Activated CD4-positive, CD25-positive, alpha-beta regulatory T cell treated with anti-CD3 and anti-CD28 coated beads, Interleukin-2, amount 50 U/mL, for 72 hours (primary cell): ENCODE measurements around the gene CPSF2.
"Not testable (repeated sequence)": the region's sequence is repeated elsewhere in the genome, so short reads cannot be mapped to it uniquely, and the experiment has no call there.

Source experiments
- DNase-seq: peaks from one replicate; pipeline ENCODE4 v3.0.0; 2021

Gene CPSF2

DNA sequence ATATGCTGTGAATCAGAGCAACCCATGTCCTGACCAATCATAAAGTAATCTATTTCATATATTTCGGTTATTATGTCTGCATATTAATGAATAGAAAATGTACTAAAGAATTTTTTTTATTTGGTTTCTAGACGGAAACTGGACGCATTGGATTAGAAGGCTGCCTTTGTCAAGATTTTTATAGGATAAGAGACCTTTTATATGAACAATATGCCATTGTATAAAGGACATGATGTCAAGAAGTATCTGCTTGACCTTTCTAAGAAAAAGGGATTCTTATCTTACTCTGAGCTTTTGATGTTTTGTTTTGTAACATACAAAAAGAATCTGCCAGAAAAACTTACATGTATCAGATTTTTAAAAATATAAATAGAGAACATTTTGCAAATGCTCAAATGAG is 39.8 kb downstream of the CPSF2 start:
- DNase-seq, result no peak

- DNase-seq, result no peak
Observed at GRCh38 chr14:92164958-92165357, 43.2 kb downstream of the CPSF2 start.

DNA sequence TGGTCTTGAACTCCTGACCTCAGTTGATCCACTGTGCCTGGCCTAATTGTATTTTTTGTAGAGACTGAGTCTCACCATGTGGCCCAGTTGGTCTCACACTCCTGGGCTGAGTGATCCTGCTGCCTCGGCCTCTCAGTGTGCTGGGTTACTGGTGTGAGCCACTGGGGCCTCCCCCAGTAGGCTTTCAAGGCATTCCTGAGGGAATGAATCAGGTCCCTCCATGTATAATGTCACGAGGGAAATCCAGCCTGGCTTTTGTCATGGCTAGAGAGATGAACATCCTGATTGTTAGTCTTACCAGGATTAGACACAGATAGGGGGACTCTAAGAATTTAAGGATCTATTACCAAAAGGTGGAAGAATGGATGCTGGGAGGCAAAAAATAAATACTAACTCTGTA is 51.9 kb downstream of the CPSF2 start:
- no peak for DNase-seq

DNA sequence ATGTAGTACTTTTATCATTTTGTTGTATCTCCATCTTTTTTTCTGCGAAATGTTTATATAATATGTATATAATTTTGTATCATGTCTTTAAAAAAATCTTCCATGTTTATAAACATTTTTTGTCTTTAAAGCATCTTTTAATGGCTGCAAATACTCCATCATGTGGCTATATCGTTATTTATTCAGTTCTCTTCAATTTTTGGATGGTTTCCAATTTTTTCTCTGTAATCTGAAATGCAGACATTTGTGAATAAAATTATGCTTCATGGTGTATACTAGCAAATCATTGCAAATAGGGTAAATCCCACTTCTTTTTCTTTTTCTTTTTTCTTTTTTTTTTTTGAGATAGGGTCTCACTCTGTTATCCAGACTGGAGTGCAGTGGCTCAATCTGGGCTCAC is 54.0 kb downstream of the CPSF2 start:
- DNase-seq, result no peak

DNA sequence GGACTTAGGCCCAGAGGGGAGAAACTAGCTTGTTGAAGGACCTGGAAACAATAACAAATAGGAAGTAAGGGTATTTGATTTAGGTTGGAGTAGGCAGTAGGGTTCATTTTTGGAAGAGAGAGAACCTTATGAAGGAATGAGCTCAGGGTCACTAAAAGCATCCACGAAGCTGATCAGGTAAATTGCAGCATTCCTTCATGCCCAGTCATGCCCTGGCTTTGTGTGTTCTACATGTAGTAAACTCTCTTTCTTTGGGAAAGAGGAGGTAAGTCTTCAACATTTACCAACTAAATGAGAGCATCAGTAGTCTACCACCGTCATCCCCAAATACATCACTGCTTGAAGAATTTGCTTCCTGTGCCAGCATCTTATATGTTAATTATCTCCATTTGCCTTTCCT is 54.7 kb downstream of the CPSF2 start:
- DNase-seq, result no peak

DNA sequence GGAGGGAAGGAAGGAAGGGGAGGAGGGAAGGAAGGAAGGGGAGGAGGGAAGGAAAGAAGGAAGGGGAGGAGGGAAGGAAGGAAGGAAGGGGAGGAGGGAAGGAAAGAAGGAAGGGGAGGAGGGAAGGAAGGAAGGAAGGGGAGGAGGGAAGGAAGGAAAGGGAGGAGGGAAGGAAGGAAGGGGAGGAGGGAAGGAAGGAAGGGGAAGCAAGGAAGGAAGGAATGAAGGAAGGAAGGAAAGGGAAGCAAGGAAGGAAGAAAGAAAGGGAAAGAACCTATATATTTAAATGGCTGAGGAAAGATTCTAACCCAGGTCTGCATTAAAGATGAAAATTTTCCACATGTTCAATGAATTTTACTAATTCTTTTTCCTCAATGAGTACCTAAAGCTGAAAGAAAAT is 57.4 kb downstream of the CPSF2 start:
- not testable (repeated sequence) for DNase-seq

- DNase-seq, result no peak
Observed at GRCh38 chr14:92185559-92185958, 63.8 kb downstream of the CPSF2 start.

DNA sequence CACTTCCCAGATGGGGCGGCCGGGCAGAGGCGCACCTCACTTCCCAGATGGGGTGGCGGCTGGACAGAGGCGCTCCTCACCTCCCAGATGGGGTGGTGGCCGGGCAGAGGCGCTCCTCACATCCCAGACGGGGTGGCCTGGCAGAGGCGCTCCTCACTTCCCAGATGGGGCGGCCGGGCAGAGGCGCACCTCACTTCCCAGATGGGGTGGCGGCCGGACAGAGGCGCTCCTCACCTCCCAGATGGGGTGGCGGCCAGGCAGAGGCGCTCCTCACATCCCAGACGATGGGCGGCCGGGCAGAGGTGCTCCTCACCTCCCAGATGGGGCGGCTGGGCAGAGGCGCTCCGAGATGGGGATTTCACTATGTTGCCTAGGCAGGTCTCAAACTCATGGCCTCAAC is 65.8 kb downstream of the CPSF2 start:
- DNase-seq, result not testable (repeated sequence)

DNA sequence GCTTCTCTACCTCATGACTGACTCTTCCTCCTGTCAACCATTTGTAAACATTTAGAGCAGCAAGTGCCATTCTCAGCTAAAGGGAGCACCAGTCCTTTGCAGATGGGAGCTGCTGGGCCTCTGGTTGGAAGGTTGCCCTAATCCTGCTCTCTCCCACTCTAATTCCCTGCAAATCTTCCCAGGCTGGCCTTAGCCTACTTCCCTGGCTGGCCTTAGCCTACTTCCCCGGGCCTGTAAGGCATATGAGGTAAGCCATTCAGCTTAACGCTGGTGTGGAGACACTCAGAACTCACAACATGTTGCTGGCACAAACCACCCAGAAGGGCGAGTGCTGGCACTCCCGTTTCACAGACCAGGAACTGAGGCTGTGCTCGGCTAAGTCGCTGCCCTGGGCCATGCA is 69.0 kb downstream of the CPSF2 start:
- DNase-seq, result no peak

GRCh38 chr14:92198804-92199203 is 77.0 kb downstream of the CPSF2 start:
- no peak for DNase-seq

- DNase-seq, result no peak
Observed at GRCh38 chr14:92199763-92200162, 78.0 kb downstream of the CPSF2 start.

GRCh38 chr14:92203116-92203515 is 81.3 kb downstream of the CPSF2 start:
- no peak for DNase-seq

GRCh38 chr14:92204792-92205191 is 83.0 kb downstream of the CPSF2 start:
- DNase-seq, result no peak

DNA sequence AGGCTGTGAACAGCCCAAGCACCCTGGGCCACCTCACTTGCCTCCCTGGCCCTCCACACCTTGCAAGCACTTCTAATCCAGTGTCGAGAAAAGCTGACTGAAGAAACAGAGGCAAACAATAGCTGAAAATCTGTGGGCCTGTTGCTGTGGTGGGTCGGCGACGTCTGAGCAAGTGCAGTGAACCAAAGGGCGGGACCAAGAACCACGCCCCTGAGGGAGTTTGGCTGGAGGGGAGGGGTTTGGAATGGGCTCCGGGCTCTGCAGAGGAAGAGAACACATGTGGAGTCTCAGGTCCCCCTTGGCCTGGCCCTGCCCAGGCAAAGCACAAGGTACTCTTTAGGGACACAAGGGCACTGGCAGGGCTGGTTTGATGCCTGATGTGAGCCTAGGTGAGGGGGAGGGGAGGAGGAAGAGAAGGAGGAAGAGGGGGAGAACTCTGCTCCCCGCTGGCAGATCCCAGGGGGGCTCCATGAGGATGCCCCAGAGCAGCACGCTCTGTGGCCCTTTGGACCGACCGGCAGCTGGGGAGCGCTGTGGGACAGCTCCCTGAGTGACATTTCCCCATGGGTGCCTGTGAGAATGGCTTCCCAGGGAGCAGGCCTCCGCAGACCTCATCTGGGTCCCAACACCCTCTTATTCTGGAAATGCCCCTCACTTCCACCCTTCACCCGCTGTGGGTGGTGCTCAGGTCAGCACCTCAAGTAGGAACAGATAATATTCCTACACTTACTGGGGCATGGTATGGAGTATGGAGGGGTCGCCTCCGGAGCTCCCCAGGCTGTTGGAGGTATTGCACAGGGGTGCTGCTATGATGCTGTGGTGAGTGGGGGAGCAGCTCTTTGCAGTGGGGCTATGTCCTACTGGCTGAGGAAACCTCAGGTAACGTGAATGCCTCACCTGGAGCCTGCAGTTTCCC is 85.5 kb downstream of the CPSF2 start:
- no peak for DNase-seq

DNA sequence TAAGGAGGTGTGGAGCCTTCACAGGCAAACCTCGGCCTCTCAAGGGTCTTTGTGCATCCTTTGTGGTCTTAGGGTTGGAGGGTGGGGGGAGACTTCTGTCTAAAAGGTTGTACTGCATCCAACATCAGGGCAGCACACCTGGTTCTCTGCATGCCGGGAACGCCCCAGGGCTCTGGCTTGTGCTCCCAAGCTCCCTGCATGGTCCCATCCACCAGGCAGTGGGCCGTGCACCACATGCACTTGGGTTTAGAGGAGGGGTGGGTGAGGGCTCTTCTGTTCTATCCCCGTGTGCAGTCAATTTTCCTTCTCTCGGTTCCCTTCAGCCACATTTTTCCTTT is 86.1 kb downstream of the CPSF2 start:
- DNase-seq, result no peak

DNA sequence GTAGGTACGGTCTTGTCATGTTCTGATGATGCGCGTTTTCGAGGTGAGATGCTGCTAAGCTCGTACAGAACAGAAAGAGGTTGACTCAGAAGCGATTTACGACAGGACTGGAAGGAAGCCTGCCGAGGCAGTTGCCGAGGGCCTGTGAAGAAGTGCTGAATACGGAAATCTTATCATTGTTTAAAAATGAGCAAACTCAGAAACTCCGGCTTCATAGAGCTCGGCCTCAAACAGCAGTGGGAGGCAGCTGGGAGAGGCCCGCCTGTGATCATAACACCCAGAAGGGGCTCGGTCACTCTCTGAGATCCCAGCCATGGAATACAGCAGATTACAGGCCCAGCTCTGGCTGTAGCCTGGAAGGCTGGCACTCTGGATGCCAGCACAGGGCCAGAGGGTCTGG is 87.4 kb downstream of the CPSF2 start:
- no peak for DNase-seq

DNA sequence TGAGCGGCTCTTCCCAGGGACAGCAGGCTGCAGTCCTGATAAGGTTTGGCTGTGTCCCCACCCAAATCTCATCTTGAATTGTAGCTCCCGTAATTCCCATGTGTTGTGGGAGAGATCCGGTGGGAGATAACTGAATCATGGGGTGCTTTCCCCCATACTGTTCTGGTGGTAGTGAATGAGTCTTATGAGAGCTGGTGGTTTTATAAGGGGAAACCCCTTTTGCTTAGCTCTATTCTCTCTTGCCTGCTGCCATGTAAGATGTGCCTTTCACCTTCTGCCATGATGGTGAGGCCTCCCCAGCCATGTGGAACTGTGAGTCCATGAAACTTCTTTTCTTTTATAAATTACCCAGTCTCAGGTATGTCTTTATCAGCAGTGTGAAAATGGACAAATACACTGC is 91.4 kb downstream of the CPSF2 start:
- not testable (repeated sequence) for DNase-seq

DNA sequence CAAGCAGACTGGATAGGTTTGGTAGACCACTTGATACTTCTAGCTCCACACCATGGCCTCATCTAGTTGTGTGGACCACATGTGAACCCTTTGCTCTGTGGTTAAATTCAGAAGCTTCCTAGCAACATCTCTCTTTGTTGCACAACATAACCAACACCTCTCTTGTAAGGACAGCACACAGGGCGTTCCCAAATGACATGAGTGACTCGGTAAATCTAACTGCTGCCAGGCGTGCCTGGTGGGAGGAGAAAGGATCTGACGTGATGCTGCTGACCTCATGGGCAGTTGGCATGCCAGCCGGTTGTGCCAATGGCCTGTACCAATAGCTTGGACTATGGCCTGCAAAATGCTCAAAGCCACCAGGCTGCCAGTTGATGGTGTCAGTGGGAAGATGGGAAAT is 93.8 kb downstream of the CPSF2 start:
- no peak for DNase-seq

DNA sequence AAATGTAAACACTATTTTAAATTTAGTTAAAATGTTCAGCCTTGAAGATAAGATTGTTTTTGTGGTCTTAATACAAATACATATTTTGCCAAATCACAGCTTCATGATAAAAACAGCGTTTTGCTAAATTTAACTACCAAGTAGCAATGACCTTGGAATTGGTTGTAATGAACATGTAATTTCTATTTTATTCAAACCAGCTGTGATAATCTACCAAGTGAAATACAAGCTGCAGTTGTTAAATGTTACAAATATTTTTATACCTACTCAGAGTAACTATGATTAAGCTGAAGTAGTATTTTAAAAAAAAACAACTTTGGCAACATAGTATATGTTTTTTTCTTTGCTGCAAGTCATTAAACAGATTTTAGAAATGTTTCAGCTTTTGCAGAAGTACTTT is 96.2 kb downstream of the CPSF2 start:
- DNase-seq, result no peak
